Glomerular endothelial cell (primary cell): ENCODE results near the gene SARM1. TPM values are rescaled to one million over a fixed set of nuclear protein-coding genes. Genes with fewer than 3 reads are reported as not detected.

Experiments used
- DNase-seq: peaks from one replicate; pipeline ENCODE4 v3.0.0-alpha.2; 2011; ENCODE audit warnings: low read depth, low spot score; ENCODE audit errors: extremely low read depth
- total RNA-seq: library from RNA; depleted of rRNA; stranded (reverse); fragments of >200 nt; gene quantifications from 2 replicates; pipeline ENCODE4 v1.2.3, GENCODE V29; 2015

SARM1 gene
- total RNA-seq, 1 donor from 2014 or later, result 6.7 TPM

DNA sequence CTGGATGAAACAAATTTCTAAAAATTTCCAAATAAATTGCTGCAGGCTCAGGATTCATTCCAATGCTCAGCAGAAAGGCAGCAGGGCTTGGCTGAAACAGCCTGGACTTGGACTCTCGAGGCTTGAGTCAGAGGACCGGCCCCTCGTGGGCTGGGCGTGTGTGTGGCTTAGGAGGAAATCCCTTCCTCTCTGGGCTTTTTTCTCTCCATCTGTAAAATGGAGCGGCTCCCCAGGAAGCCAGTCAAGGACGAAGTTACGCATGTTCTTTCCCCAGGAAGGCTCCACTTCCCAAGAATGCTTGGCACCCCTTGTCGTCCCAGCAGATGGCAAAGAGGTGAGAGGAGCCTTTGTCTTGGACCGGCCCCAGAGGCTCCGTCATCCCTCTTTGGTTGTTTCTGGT, 21.0 kb downstream of the SARM1 start:
- DNase-seq, result no peak

DNA sequence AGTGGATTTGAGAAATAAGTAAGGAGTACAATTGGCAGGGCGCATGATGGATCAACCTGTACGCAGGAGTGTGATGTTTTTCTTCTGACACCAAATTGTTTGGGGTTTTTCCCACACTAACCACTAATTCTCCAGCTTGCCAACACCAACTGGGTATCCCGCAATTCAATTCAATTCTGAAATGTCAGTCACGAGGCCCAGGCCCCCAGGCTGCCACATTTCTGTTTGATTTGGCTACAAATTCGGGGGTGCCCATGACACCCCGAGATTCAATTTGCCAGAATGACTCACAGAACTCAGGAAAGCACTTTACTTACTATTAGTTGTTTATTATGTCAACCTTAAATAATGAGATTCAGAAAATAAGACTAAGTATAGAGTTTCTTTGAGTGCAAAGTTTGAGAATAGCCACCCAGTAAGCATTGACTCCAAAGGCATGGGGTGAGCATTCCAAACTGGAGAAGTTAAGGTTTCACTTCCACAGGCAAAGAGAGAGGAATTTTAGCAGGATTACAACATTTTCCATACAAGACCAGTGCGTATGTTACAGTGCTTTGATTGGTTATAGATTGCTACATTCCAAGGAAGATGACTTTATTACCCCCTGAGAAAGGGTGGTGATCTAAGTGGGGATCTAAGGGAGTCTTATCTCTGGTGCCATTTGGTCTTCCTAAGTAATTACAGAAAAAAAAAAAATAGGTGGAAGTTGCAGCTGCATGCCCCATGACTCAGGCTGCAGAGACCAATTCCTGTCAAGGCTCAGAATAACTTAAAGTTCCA, 23.0 kb downstream of the SARM1 start:
- DNase-seq, result no peak

DNA sequence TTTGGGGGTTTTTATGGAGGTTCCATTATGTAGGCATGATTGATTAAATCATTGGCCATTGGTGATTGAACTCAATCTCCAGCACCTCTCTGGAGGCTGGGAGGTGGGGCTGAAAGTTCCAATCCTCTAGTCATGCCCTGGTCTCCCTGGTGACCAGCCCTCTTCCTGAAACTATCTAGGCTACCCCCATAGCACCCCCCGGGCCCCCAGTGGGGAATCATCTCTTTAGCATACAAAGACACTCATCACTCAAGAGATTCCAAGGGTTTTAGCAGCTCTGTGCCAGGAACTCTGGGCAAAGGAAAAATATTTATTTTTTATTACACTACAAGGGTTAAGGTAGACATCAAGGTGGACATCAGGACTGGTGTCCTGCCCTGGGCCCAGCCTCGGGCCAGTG, 23.9 kb downstream of the SARM1 start:
- no peak for DNase-seq

DNA sequence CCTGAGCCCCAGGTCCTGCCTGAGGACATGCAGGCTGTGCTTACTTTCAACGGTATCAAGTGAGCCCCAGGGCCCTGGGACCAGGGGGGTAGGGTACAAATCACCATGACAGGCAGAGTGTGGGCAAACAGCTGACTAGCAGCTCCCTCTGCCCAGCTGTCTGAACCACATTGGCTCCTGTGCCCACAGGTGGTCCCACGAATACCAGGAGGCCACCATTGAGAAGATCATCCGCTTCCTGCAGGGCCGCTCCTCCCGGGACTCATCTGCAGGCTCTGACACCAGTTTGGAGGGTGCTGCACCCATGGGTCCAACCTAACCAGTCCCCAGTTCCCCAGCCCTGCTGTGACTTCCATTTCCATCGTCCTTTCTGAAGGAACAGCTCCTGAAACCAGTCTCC, 24.5 kb downstream of the SARM1 start:
- DNase-seq, result no peak

DNA sequence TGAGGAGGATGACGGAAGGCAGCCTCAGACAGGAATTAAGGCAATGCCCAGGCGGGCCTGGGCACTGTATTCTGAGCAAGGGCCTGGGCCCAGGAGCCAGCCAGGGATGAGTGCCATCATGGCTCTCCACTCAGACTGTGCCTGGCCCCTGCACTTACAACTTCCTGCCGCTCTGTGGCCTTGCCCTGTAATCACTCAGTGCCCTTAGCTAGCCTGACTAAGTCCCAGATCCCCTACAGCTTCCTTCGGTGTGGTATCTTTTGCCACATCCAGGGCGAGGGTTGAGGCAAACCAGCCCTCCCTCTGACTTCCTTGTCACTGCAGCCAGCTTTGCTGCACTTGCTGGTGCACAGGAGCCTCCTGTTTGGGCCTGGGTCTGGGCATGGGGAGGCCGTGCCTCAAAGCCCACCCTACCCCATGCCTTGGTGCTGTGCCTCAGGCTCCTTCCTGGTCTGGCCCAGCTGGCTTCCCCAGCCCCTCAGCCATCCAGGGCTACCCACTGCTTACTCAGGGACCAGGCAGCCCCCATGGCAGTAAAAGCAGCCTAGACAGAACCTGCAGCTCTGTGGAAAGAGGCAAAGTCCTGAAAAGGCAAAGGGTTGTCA, 25.2 kb downstream of the SARM1 start:
- DNase-seq, result no peak

DNA sequence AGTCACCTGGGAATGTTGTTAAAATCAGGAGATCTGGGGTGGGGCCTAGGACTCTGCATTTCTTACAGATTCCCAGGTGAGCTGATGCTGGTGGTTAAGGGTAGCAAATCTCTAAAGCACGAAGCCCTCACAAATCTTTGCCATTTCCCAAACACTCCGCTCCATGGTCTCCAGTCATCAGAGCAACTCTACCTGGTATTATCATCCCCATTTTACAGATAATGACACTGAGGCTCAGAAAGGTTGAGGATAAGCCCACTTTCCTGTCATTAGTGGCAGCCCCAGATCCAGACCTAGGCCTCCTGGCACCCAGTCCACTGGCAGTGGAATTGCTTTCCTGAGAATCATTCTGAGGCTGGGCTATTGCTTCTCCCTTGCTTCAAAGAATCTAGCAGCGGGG, 25.8 kb downstream of the SARM1 start:
- no peak for DNase-seq

DNA sequence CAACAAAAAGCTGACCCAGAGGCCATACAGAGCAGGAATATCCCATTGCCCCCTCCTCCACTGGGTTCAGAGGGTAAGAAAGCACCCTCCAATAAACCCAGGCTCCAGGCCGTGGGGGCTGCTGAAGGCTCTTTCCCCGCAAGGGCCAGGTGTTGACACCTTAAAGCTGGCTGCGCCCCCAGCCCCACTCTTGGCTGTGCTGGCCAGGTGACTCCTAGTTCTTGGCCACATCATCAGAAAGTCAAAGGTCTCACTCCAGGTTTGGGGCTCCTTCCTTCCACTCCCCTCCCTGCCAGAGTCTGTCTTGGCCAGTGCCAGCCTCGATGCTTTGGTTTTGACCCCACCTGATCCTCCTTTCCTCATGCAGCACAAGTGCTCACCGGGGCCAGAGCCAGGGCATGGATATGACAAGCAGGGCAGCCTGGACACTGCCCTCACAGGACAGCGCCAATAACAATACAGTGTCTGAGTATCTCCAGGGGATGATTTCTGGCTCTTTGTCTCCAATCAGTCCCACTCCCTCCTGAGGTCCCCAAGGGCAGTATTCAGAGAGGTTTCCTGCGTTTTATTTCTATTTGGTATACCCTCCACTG, 26.3 kb downstream of the SARM1 start:
- DNase-seq, result no peak

DNA sequence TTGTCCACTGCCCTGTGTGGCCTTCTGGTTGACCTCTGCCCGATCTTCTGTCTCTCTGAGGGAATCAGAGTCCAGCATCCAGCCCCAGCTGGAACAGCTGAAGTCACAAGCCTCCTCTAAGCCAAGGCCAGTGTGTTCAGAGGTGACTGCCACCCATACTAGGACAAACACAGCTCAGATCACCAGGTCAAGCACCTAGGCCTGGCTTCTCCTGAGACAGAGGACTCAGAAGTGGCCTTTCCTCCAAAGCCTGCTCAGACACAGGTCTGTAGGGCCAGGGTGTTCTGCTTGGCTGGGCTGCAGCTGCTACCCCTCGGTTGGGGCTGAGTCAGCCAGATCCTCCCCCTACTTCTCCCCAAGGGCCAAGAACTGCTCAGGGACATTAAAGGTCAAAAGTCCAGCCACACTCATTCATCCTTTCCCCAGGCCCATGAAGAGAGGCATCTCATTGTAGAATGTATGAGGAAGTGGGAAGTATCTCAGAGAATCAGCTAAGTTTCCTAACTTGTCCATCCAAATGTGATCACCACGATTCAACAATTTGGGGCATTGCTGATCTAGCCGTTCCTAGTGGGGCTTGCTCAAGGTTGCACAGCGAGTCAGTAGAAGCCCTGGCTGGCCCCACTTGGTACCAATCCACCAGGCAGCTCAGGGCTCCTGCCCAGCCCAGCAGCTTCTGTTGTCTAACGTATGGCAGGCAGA, 26.9 kb downstream of the SARM1 start:
- no peak for DNase-seq

DNA sequence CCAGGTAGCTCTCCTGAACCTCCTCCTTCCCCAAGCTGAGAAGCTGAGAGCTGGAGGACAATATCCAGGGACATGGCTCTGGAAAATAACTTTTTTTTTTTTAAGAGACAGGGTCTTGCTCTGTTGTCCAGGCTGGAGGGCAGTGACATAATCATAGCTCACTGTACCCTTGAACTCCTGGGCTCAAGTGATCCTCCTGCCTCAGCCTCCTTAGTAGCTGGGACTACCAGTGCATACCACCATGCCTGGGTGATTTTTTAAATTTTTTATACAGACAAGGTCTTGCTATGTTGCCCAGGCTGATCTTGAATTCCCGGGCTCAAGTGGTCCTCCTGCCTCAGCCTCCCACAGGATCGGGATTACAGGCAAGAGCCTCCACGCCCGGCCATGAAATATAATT, 28.3 kb downstream of the SARM1 start:
- no peak for DNase-seq

DNA sequence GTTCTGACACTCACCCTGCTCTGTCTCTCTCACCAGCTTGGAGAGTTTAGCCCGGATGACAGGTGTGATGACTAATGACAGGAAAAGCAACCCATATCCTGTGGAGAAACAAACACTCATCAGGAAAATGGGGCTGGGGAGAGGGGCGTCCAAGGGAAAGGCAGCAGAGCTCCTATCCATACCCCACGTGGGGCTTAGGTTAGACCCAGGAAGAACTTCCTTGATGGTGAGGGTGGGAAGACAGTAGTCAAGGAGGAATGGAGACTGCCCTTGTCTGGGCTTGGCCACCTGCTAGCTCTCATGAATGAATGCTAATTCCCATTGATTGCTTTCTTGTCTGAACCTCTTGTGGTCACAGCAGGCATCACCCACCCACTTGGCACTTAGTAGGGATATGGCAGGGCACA, 30.7 kb downstream of the SARM1 start:
- DNase-seq, result no peak

DNA sequence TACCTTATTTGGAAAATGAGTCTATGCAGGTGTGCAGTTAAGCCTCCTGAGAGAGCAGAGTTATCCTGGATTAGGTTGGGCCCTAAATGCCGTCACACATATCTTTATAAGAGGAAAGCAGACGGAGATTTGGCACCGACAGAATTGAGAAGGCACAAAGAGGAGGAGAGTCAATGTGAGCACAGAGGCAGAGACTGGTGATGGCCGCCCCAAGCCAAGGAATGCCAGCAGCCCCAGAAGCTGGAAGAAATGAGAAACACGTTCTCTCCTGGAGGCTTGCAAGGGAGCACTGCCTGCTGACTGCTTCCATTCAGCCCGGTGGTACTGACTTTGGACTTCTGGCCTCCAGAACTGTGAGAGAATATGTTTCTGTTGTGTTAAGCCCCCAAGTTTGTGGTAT, 31.4 kb downstream of the SARM1 start:
- no peak for DNase-seq

DNA sequence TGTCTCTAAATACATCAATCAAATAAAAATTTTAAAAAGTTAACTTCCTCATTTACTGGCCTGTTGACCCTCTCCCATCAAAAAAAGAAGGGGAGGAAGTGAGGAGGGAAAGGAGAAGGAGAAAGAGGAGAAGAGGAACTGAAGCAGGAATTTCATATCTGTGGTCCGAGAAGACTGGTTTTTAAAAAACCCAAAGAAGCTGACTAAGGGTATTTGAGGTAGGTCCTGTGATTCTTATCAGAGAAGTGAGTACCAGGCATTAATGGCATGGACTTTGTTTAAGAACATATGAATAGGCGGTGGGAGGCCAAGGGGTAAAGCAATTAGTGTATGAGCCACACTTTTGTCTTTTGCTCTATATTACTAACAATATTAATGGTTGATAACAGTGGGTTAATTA, 32.5 kb downstream of the SARM1 start:
- DNase-seq, result no peak

DNA sequence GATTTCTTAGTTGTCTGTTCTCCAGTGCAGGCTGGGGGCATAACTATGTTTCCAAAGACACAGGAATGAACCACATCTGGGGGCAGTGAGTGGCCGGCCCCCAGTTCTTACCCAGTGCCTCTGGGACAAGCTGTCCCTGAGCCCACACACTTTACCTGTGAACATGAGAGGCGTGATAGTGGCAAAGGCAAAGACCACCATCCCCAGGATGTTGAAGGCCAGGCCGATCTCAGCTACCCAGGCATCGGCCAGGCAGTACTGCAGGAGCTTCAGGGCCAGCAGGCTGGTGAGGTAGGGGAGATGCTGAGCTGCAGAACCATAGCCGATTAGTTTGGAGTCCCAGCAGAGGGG, 32.9 kb downstream of the SARM1 start:
- DNase-seq, result no peak

DNA sequence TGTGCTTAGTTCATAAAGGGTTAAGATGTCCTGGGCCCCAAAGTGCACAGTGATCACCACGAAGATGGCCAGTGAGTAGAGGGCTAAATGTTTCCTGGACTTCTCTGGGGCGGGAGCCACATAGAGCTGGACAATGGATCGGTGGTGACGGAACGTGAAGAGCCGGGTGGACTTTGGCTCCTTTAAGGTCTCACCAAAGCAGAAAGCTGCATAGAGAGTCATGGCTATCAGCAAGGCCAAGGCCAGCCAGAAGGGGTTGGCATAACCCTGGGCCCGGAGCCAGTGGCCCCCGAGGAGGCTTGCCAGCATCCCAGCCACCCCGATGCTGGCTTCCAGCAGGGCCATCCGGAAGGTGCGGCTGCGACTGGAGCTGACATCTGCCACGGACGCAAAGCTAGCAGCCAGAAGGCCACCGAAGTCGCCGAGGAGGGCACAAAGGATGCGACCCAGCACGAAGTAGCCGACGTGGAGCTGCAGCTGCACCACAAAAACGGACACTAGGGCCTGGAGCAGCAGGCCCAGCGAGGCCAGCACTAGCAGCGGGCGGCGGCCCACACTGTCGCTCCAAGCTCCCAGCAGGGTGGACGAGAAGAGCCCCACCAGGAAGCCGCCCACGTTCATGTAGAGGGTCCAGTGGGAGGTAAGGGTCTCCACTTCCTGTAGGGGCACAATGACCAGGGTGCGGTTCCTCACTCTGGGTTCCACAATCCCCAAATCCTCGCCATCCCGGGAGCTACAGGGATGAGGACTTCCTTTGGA, 33.5 kb downstream of the SARM1 start:
- DNase-seq, result no peak

DNA sequence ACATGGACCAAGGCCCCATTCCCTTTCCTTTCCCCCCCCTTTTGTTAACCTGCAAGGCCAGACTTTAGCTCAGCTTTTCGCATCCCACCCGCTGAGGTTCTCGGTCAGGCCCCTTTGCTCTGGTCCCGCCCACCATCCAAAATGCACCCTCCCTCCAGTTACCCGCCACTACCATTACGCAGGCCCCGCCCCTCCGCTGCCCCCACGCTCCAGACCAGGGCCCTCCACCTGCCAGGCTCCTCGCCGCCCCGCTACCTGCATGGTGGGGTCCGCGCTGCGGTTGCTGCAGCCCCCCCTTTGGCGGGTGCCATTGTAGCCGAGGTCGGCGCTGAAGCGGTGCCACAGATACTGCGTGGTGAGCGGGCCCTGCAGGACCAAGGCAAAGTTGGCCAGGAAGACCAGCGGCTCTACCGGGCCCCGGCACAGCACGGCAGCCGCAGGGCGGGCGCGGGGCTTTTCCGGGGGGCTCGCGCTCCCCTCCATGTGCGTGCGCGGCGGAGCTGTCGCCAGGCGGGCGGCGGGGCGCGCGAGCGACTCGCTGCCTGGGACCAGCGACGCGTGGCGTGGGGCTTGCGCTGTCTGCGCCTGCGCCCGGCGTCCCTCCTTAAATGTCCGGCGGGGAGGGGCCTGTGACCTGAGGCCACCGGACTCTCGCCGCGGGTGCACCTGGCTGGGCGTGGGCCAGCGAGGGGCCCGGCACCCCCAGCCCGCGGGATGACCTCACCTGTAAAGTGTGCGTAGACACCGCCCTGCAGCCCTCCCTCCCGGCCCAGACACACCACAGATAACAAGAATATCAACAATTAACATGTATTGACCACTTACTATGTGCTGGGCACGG, 34.4 kb downstream of the SARM1 start, which contains the start of gene SLC46A1:
Gene SLC46A1, minus strand, starts transcription at position 581 of the 841 bp plus-strand sequence. Its CDS starts 98 bp downstream, at position 483.
- DNase-seq, result no peak

DNA sequence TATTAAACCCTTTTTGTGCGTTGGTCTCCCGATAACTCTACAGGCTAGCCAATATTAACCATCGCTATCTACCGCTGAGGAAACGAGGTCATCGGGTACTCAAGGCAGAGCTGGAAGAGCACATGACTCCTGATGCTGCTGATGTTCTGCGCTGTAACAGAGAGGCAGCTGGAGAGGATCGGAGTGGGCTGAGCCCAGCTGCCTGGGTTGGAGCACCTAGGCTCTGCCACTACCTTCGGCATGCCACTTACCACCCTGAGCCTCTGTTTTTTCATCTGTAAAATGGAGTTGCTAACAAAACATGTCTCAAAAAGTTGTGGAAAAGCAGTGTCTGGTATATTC, 35.0 kb downstream of the SARM1 start:
- no peak for DNase-seq

DNA sequence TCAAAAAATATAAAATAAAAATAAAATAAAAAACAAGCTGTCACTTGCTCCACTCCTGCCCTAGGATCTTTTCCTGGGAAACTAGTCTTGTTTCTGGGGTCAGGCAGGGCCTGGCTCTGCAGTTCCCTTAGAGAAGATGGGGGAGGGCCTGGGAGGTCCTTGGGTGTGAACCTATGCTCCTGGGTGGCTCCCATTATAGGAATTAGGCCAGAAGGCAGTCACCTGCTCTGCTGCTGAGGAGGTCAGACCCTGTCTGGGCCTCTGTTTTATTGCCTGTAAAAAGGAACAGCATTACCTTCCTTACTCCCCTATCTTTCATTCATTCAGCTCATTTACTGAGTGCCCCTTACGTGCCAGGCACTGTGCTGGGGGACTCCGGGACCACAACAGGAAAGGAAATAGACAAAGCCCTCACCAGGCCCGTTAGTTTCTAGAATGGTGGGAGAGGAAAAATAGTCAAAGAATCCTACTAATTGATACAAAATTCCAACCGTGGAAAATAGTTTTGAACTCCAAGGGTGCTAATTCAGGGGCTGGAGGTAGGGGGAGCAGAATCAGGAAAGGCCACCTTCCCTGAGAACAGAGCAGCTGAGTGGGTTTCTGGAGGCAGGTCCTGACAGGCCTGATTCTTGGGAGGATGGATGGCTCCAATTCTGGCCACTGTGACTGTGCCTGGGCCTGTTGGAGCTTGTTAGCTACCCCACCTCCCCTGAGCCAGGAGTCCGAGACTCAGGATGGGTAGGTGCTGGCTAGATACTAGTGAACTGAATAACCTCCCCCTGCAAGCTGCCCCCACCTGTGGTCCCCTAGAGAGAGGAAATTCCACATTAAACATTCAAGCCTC, 35.9 kb downstream of the SARM1 start:
- DNase-seq, result no peak

DNA sequence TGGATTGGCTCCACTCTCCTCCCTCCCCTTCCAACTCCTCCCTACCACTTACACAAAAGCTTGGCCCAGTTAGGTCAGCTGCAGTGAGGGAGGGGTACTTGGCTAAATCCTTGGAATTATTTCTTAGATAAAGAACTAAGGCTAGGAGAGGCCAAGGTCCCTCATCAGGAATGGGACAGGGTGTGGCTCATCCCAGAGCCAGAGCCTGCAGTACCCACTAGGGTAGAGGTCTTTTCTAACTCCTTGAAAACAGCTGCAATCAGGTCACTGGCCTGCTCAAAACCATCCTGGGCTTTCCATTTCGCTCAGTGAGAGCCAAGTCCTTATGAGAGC, 36.4 kb downstream of the SARM1 start:
- DNase-seq, result no peak

DNA sequence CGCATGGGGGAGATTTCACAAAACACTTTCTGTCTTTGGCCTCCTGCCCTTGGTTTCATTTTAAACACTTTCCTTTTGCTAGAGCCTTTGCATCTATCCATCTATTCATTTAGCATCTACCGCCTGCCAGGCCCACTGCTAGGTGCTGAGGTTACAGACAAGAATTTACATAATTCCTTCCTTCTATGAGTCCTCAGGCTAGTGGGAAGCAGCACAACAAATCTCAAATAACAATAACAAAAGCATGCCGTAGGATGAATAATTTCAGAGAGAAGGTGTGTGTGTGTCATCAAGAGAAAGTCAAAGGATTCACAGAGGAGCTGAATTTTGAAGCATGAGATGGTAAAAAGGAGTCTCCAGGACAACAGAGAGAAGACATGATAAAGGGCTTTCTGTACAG, 40.6 kb downstream of the SARM1 start:
- DNase-seq, result no peak
